ENCODE measurements around the gene CCDC195.

- no peak for TF ChIP-seq EZH2 (IDR thresholded peaks at IDR 0.05)
- TF ChIP-seq POLR2AphosphoS5 (IDR thresholded peaks at IDR 0.05; ENCODE audit: borderline replicate concordance, low read depth, low read length) = no peak
These were observed 58.8 kb downstream of the CCDC195 start for GRCh38 chr2:224657349-224657748.

Measured in SK-N-MC (cell line).